ENCODE measurements around the gene RNF182.
"Not testable (repeated sequence)": the region's sequence is repeated elsewhere in the genome, so short reads cannot be mapped to it uniquely, and the experiment has no call there.

The RNF182 gene, protein sequence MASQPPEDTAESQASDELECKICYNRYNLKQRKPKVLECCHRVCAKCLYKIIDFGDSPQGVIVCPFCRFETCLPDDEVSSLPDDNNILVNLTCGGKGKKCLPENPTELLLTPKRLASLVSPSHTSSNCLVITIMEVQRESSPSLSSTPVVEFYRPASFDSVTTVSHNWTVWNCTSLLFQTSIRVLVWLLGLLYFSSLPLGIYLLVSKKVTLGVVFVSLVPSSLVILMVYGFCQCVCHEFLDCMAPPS

DNA sequence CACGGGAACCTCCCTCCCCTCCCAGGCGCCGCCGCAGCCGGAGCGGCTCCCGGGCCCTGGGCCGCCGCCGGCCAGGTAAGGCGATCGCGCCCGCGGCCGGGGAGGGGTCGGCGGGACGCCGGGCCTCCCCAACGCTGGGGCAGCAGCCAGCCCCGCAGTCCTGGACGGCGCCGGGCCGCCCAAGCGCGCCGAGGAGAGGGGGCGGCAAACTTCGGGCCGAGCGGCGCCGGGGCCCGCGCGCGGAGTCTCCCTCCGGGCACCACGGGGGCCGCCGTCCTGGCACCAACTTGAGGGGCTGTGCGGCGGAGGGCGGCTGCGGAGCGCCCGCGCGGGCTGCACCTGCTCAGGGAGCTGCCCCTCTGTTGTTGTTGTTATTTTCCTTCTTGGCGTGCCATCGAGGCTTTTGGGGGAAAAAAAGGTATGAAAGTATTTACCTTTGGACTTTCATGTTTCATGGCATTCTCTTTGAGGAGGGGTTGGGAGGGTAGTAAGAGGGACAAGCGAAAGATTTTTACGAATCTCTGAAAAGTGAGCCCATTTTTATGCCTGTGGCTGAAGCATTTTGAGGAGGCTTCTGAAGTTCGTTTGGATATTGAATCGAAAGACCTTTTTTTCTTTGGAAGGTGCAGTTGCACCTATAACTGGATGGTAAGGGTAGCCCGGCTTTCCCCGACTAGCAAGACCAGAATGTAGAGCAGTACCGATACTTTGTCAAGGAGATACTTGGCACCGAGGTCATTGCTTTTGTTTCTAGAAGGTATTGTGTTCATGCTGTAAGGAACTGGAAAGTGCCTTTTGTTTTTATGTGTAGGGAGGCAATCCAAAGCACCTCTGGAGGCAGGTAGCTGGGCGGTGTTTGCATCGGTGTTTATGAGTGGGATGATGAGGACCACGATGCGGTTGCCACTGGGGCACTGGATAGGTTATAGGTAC is at the start of gene RNF182:
Gene RNF182 (plus strand): TSS at position 4 of the 933 bp plus-strand sequence. CDS start 52,168 bp downstream, outside the sequence.
- DNase-seq, result no peak

DNA sequence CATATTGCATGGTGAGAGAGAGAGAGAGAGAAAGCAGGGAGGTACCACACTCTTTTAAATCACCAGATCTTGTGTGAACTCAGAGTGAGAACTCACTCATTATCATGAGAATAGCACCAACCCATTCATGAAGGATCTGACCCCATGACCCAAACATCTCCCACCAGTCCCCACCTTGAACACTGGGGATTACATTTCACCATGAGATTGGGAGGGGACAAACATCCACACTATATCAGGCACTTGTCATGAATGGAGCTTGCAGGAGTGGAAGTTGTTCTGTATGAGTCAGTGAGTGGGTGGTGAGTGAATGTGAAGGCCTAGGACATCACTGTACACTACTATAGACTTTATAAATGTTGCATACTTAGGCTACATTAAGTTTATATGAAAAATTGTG is 47.7 kb upstream of the RNF182 start:
- no peak for DNase-seq

DNA sequence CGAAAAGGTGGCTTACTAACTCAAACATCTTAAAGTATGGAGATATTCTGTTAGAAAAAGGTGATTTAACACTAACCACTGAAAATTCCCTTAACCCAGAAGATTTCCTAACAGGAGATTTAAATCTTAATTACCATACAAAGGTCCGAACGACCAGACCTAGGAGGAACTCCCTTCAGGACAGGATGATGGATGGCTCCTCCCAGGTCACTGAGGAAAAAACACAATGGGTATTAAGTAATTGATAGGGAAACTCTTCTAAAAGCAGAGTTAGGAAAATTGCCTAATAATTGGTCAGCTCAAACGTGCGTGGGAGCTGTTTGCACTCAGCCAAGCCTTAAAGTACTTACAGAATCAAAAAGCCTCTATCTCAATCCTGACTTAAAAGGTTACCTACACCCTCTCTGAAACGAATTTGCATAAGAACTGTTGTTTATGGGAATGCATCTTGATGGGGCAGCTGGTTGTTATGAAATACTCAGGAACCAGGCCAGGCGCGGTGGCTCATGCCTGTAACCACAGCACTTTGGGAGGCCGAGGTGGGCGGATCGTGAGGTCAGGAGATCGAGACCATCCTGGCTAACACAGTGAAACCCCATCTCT is 44.6 kb upstream of the RNF182 start:
- not testable (repeated sequence) for DNase-seq

DNA sequence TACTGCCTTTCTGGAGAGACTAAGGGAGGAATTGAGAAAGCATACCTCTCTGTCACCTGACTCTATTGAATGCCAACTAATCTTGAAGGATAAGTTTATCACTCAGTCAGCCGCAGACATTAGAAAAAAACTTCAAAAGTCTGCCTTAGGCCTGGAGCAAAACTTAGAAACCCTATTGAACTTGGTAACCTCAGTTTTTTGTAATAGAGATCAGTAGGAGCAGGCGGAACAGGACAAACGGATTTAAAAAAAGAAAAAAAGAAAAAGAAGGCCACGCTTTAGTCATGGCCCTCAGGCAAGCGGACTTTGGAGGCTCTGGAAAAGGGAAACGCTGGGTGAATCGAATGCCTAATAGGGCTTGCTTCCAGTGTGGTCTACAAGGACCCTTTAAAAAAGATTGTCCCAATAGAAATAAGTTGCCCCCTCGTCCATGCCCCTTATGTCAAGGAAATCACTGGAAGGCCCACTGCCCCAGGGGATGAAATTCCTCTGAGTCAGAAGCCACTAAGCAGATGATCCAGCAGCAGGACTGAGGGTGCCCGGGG is 43.1 kb upstream of the RNF182 start:
- DNase-seq, result no peak

DNA sequence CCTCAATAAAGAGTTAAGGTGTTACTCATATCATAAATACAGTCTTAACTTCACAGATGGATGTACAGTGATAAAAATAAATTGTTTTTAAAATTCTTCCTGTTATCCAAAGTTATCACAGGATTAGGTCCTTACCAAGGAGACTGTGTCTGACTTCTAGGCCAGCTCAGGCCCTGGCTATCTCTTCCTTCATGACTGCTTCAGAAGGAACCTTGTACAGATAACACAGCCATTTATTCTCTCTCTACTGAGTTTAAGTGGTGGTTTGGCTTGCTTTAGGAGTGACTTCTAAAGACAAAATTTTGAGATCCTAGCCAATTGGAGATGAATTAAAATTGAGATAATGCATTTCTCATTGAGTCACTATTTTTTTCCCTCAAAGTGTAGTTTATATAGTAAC is 40.8 kb upstream of the RNF182 start:
- no peak for DNase-seq

DNA sequence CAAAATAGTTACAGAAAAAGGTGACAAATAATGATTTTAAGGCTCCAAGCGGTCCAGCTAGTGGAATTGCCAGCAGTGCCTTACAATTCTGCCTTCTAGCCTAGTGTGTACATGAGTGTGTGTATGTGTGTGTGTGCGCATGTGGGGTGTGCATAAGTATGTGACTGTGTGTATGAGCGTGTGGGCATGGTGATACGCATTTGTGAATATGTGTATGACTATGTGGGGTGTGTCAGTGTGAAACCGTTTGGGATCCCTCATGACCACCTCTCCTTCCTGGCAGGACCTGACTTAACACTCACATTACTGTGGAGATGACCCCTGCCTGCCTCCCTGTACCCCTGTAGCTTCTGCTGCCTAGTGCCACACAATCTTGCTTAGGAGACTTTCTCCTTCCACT is 40.4 kb upstream of the RNF182 start:
- DNase-seq, result no peak

DNA sequence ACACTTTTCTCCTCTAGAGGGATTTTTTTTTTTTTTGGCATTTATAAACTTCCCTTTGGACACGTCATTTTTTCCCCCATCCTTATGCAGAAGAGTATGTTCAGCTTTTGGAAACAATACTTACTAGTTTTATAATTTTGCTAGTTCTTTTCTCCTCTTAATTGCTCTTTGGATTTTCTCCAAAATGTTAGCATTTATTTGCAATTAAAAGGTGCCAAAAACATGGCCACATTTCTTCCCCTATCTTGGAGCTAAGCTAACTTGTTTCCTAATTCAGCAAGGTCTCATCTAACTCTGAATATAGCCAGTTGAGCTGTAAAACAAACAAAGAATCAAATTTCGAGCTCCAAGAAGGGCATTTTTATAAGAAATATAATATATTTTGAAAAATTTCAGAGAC is 39.2 kb upstream of the RNF182 start:
- DNase-seq, result no peak

DNA sequence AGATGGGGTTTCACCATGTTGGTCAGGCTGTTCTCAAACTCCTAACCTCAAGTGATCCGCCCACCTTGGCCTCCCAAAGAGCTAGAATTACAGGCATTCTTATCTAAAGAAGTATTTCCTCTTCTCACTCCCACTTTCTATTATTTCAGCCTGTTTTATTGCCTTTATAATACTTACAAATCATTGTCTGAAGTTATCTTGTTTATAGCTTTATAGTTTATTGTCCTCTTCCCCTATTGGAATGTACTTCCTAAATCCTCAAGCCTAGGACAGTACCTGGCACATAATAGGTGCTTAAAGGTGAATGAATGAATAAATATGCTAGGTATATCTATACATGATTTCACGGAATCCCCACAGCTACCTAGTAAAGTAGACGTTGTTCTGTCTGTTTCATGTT is 37.8 kb upstream of the RNF182 start:
- no peak for DNase-seq

DNA sequence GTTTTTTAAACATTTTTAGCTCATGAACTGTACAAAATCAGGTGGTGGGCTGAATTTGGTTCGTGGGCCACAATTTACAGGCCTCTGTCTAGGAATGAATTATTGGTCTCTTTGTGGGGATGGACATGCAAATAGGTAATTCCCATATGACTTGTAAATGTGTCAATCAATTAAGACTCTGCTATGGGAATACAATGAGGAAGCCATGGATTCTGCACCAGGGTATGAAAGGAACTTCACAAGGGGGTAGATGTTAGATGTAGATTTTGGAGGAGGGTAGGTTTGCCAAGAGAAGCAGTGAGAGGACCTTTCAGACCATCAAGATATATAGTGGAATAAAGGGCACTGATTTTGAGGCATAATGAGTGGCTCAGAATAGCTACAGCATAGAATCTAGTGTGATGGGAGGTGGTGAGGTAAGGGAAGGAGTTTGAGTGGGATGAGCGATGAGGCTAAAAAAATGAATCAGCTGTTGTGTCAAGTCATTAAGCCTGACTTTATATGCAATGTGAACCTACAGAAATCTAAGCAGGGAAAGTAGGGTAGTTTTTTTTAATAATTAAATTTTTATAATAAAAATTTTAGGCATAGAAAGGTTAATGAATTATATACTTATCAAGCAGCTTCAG is 32.6 kb upstream of the RNF182 start:
- DNase-seq, result no peak

DNA sequence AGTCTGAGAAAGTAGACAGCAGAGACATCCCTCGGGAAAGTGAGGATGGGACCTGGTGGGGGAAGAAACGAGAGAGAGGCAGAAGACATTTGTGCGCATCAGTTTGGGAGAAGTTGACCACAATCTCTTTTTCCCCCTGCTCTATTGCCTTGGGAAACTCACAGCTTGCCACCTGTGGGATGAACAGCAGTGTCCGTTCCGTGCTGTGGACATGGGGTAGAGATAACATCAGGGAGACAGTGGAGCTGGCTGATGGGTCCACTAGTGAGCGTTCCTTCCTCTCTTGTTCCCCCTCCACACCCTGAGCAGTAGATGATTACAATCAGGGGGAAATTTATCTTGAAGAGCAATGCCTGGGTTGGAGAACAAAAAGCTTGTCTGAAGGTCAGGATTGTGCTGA is 21.8 kb upstream of the RNF182 start:
- no peak for DNase-seq

DNA sequence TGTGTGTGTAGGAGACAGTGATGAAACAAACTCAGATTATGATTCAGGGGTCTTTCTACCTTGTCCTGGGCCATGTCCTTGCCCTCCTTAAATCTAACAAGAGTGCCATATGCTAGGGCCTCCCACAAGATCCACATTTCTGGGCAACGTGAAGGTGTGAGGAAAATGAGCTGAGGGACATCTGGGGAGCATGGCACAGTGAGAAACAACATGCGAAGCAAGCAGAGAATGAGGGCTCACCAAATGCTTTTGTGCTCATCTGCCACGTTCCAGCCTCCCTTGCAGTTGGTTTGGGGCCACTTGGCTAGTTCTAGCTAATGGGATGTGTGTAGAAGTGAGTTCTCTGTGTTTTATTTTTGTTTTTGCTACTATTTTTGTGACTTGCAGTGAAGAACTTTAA is 21.4 kb upstream of the RNF182 start:
- no peak for DNase-seq

DNA sequence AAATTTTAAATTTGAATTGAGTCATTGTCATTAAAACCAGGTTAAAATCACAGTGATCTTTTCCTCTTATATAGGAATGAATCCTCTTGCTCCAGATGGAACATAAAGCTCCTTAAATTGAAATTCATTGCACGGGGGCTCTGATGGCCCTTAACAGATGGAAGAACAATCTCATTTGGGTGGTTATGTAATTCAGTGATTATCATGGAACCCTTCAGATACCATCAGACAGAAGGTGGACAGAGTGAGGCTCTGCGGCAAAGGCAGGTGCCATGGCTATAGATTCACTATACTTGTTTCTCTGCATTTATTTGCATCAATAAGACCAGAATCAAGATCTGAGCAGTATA is 17.8 kb upstream of the RNF182 start:
- no peak for DNase-seq

DNA sequence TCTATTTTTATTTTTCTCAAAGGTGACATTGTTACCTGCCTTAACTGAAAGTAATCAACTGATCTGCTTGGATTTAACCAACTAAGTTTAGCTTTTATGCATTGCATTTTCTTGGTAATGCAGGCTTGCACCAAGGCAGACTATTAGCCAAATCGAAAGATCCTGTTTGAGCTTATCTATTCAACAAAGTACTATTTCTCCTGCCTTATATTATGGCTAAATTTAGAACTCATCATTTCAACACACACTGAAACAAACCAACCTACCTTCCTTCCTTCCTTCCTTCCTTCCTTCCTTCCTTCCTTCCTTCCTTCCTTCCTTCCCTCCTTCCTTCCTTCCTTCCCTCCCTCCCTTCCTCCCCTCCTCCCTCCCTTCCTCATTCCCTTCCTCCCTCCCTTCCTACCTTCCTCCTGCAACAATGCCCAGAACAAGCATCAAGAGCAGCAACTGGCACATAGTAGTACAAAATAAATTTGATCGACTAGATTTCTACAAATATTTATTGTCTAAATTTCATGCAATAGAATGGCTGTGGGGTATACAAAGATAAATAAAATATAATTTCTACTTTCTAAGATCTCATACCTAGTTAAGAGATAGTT is 17.0 kb upstream of the RNF182 start:
- no peak for DNase-seq

DNA sequence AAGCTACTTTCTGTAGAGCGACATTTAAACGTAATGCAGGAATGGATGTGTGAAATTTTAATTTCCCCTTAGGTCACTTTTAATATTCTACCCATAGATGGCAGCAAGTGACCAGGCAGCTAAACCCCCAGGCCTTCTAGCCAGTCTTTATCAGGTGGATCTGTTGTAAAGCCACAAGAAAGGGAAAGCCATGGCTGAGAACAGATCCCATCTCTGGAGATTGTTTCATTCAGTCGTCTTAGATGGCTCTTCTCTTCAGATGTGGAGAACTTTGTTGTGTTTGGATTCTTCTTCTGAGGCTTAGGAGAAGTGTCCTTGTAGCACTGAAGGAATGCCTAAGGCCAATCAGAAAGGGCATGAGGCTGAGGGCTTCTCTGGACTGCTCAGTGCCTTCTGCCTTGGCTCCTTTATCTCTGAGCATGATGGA is 15.8 kb upstream of the RNF182 start:
- peak; percentile 2 to 52 for DNase-seq

DNA sequence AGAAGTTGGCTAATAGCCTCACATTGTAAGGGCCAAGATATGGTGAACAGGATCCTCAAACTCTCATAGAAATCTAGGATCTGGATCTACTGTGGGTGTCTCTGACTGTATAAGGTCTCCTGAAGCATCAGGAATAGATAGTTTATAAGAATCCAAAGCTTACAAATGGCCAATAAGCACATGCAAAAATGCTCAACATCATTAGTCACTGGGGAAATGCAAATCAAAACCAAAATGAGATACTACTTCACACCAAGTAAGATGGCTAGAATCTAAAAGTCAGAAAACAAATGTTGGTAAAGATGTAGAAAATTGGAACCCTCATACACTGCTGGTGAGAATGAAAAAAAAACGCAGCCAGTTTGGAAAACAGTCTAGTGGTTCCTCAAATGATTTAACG is 14.3 kb upstream of the RNF182 start:
- no peak for DNase-seq

DNA sequence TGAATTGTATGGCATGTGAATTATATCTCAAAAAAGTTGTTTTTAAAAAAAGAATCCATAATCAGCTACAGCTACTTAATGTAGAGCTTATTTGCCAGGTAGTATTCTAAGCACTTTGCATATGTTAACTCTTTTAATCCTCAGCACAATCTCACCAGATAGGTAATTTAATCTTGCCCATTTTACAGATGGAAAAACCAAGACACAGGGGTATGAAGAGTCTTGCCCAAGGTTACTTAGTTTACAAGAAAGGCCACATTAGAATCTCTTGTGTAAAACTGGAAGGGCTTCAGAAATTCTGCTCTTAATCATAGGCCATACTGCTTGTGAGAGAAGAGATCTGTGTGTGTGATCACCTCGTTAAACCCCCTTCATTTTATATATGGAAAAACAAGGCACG is 13.4 kb upstream of the RNF182 start:
- DNase-seq, result no peak

DNA sequence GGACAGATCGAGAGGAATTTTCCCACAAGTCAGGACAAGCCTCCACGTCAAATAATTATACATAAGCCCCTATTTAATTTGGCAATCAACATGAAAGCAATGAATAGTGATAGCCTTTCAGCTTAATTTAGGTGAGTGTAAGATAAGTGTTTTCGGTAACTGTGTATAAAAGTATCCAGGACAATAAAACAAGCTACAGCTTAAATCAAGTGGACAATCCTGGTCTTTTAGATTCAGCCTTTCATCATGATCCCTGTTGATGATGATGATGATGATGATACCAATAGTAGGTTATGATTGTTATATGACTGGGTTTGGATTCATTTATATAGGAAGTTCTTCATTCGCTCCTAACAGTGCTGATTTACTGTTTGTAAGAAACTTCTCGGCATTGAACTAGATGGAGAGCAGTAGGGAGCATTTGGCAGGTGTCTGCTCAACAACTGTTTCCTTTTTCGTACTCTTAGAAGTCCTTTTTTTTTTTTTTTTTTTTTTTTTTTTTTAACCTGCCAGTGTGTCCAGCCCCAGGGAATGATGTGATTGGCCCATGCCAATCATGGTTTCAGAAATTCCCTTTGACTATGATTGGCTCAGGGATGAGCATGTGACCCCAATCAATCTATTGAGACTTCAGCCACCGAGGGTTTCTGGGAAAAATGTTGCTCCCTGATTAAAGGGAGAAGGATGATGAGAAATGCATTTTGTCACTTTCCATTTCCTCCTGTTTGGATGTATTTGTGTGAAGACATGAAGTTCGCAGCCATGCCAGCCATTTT is 11.3 kb upstream of the RNF182 start:
- DNase-seq, result no peak

DNA sequence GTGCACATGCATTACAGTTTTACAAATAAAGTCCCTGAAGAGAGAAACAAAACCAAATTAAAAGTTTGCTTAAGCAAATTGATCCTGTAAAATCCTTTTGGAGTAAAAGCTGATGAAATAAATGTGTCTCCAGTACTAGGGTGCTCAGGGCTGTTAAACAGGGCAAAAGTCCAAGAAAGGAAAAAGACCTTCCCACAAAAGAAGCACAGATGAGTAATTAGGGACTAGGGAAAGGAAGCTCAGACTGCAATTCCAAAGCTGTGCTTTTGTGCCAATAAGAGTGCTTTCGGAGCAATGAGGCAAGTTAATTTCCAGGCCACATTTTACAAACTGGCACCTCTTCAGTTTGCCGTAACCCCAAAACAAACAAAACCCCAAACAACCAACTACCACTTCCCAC is 10.4 kb upstream of the RNF182 start:
- no peak for DNase-seq

DNA sequence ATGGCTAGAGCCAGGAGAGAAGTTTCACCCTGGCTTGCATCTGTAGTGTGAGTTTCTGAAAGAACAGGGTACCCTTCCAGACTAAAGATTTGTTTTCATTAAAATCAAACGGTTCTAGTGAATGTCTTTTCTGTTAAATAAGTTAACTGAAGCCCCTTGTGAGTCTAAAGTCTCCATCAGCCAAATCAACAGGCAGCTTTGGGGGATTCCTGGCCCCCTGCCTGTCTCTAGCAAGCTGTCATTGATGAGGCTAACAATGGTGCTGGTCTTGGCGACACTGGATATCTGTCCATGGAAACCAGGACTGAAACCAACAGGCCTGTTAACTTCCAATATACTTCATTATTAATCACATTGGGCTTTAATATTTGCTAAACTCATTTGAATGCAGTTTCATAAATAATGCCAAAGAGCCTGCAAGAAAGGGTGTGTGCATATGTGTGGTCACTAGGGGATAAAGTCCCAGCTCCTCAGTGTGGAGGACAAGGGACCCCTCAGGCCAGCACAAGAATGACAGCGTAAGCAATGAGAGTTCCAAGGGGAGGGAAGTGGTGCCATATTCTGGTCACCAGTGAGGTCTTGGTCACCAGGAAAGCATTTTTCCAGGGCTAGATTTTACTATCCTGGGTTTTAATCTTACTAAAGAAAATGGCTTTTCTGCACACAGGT is 9.1 kb upstream of the RNF182 start:
- no peak for DNase-seq

DNA sequence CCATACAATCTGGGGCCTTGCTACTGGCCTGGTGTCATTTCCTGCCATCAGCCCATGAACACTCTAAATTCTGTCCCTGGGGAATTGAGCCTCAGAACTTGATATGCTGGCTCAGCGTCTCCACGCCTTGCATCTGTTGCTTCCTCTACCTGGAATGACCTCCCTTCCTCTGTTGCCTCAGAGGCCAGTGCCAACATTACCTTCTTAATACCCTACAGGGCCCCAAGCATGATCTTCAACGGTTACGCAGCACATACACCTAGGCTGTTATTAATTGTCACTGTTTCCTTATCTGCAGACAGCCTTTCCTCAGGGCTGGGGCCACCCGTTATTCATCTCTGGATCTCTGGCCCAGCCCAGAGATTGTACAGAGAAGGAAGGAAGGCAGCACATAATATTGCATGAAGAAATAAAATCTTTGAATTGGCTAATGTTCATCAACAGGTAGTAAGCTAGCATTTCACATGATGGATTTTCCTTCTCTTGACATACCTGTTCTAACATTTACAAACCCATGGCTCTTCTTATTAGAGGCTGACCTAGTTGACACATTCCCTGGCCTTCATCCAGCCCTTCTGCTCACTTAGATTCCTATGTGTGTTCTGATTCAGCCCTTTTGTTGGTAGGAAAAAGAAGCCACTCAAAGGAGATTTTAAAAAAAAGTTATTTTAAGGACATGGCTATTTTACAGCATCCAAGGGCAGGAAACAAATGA is 8.4 kb upstream of the RNF182 start:
- no peak for DNase-seq

DNA sequence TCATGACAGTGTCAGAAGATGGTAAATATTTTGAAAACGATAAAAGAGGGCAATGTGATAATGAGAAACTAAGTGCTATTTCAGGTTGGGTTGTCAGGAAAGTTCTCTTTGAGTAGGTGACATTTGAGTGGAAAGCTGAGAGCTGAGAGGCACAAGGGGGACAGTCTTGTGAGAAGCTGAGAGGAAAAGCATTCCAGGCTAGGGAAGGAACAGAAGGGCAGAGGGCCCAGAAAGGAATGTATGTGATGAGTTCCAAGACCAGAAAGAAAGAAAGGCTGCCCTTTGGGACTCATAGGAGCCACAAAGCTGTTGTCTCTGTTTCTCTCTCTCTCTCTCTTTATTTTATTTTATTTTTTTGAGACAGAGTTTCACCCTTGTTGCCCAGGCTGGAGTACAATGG is 7.6 kb upstream of the RNF182 start:
- DNase-seq, result no peak

Data from bone marrow (tissue), 2 donors.